Endothelial cell of umbilical vein (primary cell): ENCODE measurements around the gene PPARD. TPM values are rescaled to one million over a fixed set of nuclear protein-coding genes. Genes with fewer than 3 reads are reported as not detected.

Experiments used
- BruUV-seq: library from RNA; stranded (reverse); fragments of 400-500 nt; replicated peaks from 2 replicates; lab custom pipeline; 2021; lab: Mats Ljungman, UMichigan
- CTCF ChIA-PET: fragments of 300-600, 350-600 bp; sonication (Branson Sonifier 250); formaldehyde crosslinking; loops from one replicate; lab custom pipeline; 2021; ENCODE audit warnings: antibody characterized with exemption, inconsistent platforms; lab: Charles Lee
- POLR2A ChIA-PET: fragments of 300-600, 350-600 bp; sonication (Branson Sonifier 250); formaldehyde crosslinking; loops from one replicate; lab custom pipeline; 2021; ENCODE audit warnings: antibody characterized with exemption, inconsistent platforms; lab: Charles Lee
- DNase-seq: peaks from one replicate; pipeline ENCODE4 v3.0.0-alpha.2; 2011; ENCODE audit warnings: low read depth, low spot score
- FAIRE-seq: peaks from 2 replicates; lab custom pipeline; 2011; peaks lifted over from hg19 to GRCh38; lab: Jason Lieb, UNC
- H2AFZ ChIP-seq: 2 replicates; pipeline ENCODE4 v1.6.0; 2012; ENCODE audit warnings: low read depth, low read length, control low read depth, inconsistent platforms
- H3K27ac ChIP-seq: 2 replicates; pipeline ENCODE4 v1.5.1; 2011; ENCODE audit warnings: low read depth, mild to moderate bottlenecking, control low read depth, low read length, moderate library complexity; ENCODE audit not compliant: insufficient read depth
- H3K27me3 ChIP-seq, 2 experiments: 2 replicates each; pipeline versions ENCODE4 v1.6.0 to v1.6.1; 2011; ENCODE audit warnings: low read length in 2 of 2, mixed read lengths in 1 of 2; ENCODE audit not compliant: control insufficient read depth in 2 of 2, insufficient read depth in 2 of 2
- H3K36me3 ChIP-seq, 2 experiments: 2 replicates in 1 of 2; 3 replicates in 1 of 2; pipeline ENCODE4 v1.5.1; 2011; ENCODE audit warnings: low read length in 2 of 2, mild to moderate bottlenecking in 1 of 2, moderate library complexity in 1 of 2; ENCODE audit not compliant: control insufficient read depth in 2 of 2, insufficient read depth in 2 of 2; ENCODE audit errors: extremely low read depth in 1 of 2
- H3K4me1 ChIP-seq: 3 replicates; pipeline ENCODE4 v1.5.1; 2011; ENCODE audit warnings: mild to moderate bottlenecking, low read length; ENCODE audit not compliant: control insufficient read depth, insufficient read depth; ENCODE audit errors: extremely low read depth
- H3K4me2 ChIP-seq: 2 replicates; pipeline ENCODE4 v1.6.1; 2011; ENCODE audit warnings: low read length, control low read depth, mixed read lengths; ENCODE audit not compliant: insufficient read depth
- H3K4me3 ChIP-seq, 3 experiments: fragments of 200-600 bp in 1 of 3; sonication (generic), shearing (Covaris generic) in 1 of 3; replicated peaks in 1 of 3; 2 replicates each; pipeline ENCODE4 v1.5.1; 2011 to 2016; ENCODE audit warnings: control low read depth in 3 of 3, low read length in 3 of 3, mild to moderate bottlenecking in 2 of 3, inconsistent platforms in 1 of 3, low read depth in 1 of 3, moderate library complexity in 1 of 3; ENCODE audit not compliant: insufficient read depth in 1 of 3
- H3K79me2 ChIP-seq: 2 replicates; pipeline ENCODE4 v1.6.0; 2012; ENCODE audit warnings: low read length, inconsistent platforms; ENCODE audit not compliant: control insufficient read depth, insufficient read depth
- H3K9ac ChIP-seq: replicated peaks from 2 replicates; pipeline ENCODE3; 2011; ENCODE audit warnings: low read length, control low read depth; ENCODE audit not compliant: insufficient read depth; ENCODE audit errors: extremely low read depth
- H3K9me1 ChIP-seq: replicated peaks from 3 replicates; pipeline ENCODE4 v1.6.0; 2011; ENCODE audit warnings: mild to moderate bottlenecking, low read length; ENCODE audit not compliant: control insufficient read depth, insufficient read depth; ENCODE audit errors: extremely low read depth
- H3K9me3 ChIP-seq: replicated peaks from 2 replicates; pipeline ENCODE4 v1.5.1; 2012; ENCODE audit warnings: low read length, inconsistent platforms; ENCODE audit not compliant: control insufficient read depth, insufficient read depth
- H4K20me1 ChIP-seq: replicated peaks from 2 replicates; pipeline ENCODE3; 2011; ENCODE audit warnings: mild to moderate bottlenecking, low read length; ENCODE audit not compliant: control insufficient read depth, insufficient read depth; ENCODE audit errors: extremely low read depth
- EZH2 ChIP-seq: IDR thresholded peaks from 2 replicates; pipeline ENCODE4 v1.6.1; 2012; ENCODE audit warnings: borderline replicate concordance, low read depth, mild to moderate bottlenecking, moderate library complexity, low read length, inconsistent platforms; ENCODE audit not compliant: severe bottlenecking
- FOS ChIP-seq: IDR thresholded peaks from 2 replicates; pipeline ENCODE4 v1.6.1; 2011; ENCODE audit warnings: mild to moderate bottlenecking, low read length, moderate library complexity, borderline replicate concordance; ENCODE audit not compliant: insufficient read depth
- GATA2 ChIP-seq: IDR thresholded peaks from 2 replicates; pipeline ENCODE4 v1.7.0; 2011; ENCODE audit warnings: low read depth, mild to moderate bottlenecking, moderate library complexity, mixed read lengths, low read length; ENCODE audit not compliant: insufficient read length, insufficient read depth
- JUN ChIP-seq: IDR thresholded peaks from 2 replicates; pipeline ENCODE4 v1.6.1; 2011; ENCODE audit warnings: borderline replicate concordance, low read depth; ENCODE audit not compliant: insufficient read length, insufficient read depth
- MYC ChIP-seq: IDR thresholded peaks from one replicate; pipeline ENCODE4 v1.6.1; 2011; ENCODE audit warnings: mild to moderate bottlenecking, low read depth, low read length
- POLR2A ChIP-seq: IDR thresholded peaks from 2 replicates; pipeline ENCODE4 v1.6.1; 2012; ENCODE audit warnings: low read depth, mild to moderate bottlenecking, control low read depth, low read length
- POLR2AphosphoS5 ChIP-seq: IDR thresholded peaks from 2 replicates; pipeline ENCODE4 v1.6.1; 2012; ENCODE audit warnings: low read depth, mild to moderate bottlenecking, control low read depth, low read length, moderate library complexity; ENCODE audit not compliant: insufficient read depth
- dilution Hi-C: fragments of 300-500 bp; cut with MboI; formaldehyde crosslinking; loops from one replicate; pipeline ENCODE4 v1.15.0; 2019; ENCODE audit warnings: low sequenced_read_pairs; ENCODE audit not compliant: extremely low pct_ligation_motif_present
- intact Hi-C: fragments of 100-400 bp; cut with micrococcal nuclease; formaldehyde crosslinking; loops from one replicate; pipeline ENCODE4 v1.10.0; 2022
- polyA plus RNA-seq, 4 experiments: library from polyadenylated mRNA; depleted of rRNA in 3 of 4; stranded (reverse) in 3 of 4; unstranded in 1 of 4; fragments of >200 nt; gene quantifications; 2 replicates each; pipeline versions ENCODE4 v1.2.1 to v1.2.3, GENCODE V29; 2011 to 2012; ENCODE audit warnings: missing spikeins in 1 of 4
- total RNA-seq: library from RNA; stranded (reverse); gene quantifications from 2 replicates; pipeline ENCODE4 v1.2.3, GENCODE V29; 2021
- TF ChIP-seq, protein P1 (sequence below), 2 donors: IDR thresholded peaks; 1 replicate in 1 of 2; 2 replicates in 1 of 2; pipeline ENCODE4 v1.5.1; 2011; ENCODE audit warnings: low read length in 2 of 2, mild to moderate bottlenecking in 2 of 2, moderate library complexity in 2 of 2, control low read depth in 1 of 2, inconsistent platforms in 1 of 2, low read depth in 1 of 2; ENCODE audit not compliant: insufficient read depth in 1 of 2; ENCODE audit errors: extremely low read depth in 1 of 2
- TF ChIP-seq, protein P2 (sequence below): IDR thresholded peaks from 2 replicates; pipeline ENCODE4 v1.6.1; 2011; ENCODE audit not compliant: insufficient read depth, insufficient read length

PPARD gene
- total and polyA plus RNA-seq, 2 donors (not counting 3 experiments of a cell fraction or from before 2014, with no cell fraction given) = 23.4 to 29.2 TPM

DNA sequence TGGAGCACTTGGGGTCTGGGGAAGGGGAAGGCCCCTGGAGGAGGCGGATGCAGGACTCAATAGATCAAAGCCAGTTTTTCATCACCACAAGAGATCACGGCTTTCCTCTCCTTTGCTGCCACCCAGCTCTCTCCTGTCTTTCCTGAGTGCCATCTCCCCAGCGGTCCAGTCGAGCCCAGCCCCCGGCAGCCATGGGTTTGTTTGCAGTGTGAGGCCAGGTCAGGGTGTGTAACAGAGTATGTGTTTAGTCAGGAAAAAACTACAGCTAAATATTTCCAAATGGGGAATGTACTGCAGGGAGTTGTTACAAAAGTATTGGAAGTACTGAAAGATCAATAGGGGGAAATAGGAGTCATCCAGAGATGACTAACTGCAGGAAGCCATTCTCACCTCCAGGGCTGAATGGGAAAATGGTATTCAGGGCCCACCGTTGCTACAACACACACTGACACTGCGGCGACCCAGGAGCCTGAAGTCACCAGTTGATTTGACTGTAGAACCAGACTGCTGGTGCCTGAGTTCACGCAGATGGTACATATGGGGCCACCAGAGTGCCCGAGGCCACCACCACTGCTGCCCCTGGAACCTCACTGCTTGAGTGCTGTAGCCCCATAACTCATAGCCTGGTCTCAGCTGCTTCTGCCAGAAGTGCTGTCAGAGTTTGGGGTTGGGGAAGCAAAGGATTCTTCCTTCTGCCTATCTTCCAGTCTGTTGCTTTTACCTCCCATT is 86.2 kb downstream of the PPARD start:
- Histone ChIP-seq H3K9ac (peak overlapping the region; percentile 61), H3K27me3 (no peaks in the 10 kb centered on the region), H3K27ac (peak overlapping the region; percentile 98), H3K36me3 (peaks cover 0 to 7% of the 10 kb centered on the region in 2 experiments), H3K79me2 (no peaks in the 10 kb centered on the region), H3K4me1 (peaks cover 48% of the 10 kb centered on the region), H4K20me1 (no peaks in the 10 kb centered on the region), H2AFZ (no peak overlapping the region), H3K9me1 (no peaks in the 10 kb centered on the region), H3K4me2 (peak overlapping the region; percentile 80), H3K9me3 (peaks cover 2% of the 10 kb centered on the region), H3K4me3 (no peak overlapping the region)
- dilution Hi-C loops (no loop called here), intact Hi-C loops (loop anchor here (1.0 to 5.0 kb wide), 2 partner anchors 86 to 239 kb away; partner anchors contain the start of gene PPARD)
- FAIRE-seq (peak; percentile 71), DNase-seq (peak; percentile 46)
- TF ChIP-seq FOS (peak; percentile 54), POLR2AphosphoS5 (peak; percentile 16), MYC (no peak), JUN (peak; percentile 71)
- no TSS peak for BruUV-seq
- CTCF ChIA-PET = interaction anchor here (1.1 to 12.7 kb wide), 6 partner anchors 8 to 84 kb away, joined by 4 to 228 read pairs (median 8); partner anchors contain the start of gene RPL10A
- POLR2A ChIA-PET = no interaction called here

DNA sequence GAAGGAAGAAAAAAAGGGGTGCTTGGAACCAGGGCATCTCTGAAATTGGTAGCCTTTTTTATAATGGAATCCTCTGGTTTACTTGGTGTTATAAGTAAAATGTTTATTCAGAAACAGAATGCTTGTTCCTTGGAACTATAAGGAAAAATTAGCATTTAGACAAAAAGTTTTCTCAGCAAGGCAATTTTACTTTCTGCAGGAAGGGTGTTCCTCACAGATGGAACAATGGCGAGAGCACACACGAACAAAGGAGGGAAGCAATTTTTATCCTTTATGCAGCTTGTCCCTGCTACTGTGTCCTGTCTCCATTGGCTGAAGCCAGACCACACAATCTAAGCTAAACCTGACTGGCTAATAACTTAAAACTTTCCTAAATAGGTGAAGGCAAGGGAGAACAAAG is 87.1 kb downstream of the PPARD start:
- H3K9me3 ChIP-seq = peaks cover 2% of the 10 kb centered on the region
- no peaks in the 10 kb centered on the region for H3K9me1 ChIP-seq
- peaks cover 46% of the 10 kb centered on the region for H3K4me1 ChIP-seq
- no peaks in the 10 kb centered on the region for H3K79me2 ChIP-seq
- H3K27me3 ChIP-seq = no peaks in the 10 kb centered on the region
- dilution Hi-C loops = no loop called here
- POLR2A ChIA-PET = no interaction called here
- no peak overlapping the region for H3K27ac ChIP-seq
- peaks cover 0 to 2% of the 10 kb centered on the region in 2 experiments for H3K36me3 ChIP-seq
- TF ChIP-seq FOS (no peak), POLR2AphosphoS5 (no peak), POLR2A (no peak), GATA2 (no peak), EZH2 (no peak), JUN (no peak), MYC (no peak)
- TF ChIP-seq, protein P1, sequence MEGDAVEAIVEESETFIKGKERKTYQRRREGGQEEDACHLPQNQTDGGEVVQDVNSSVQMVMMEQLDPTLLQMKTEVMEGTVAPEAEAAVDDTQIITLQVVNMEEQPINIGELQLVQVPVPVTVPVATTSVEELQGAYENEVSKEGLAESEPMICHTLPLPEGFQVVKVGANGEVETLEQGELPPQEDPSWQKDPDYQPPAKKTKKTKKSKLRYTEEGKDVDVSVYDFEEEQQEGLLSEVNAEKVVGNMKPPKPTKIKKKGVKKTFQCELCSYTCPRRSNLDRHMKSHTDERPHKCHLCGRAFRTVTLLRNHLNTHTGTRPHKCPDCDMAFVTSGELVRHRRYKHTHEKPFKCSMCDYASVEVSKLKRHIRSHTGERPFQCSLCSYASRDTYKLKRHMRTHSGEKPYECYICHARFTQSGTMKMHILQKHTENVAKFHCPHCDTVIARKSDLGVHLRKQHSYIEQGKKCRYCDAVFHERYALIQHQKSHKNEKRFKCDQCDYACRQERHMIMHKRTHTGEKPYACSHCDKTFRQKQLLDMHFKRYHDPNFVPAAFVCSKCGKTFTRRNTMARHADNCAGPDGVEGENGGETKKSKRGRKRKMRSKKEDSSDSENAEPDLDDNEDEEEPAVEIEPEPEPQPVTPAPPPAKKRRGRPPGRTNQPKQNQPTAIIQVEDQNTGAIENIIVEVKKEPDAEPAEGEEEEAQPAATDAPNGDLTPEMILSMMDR (IDR thresholded peaks at IDR 0.05; ENCODE audit: extremely low read depth in 1 of 2, insufficient read depth in 1 of 2, low read depth in 1 of 2, low read length in 2 of 2) = no peak
- TF ChIP-seq, protein P2, sequence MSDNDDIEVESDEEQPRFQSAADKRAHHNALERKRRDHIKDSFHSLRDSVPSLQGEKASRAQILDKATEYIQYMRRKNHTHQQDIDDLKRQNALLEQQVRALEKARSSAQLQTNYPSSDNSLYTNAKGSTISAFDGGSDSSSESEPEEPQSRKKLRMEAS = no peak
- no peak overlapping the region for H3K9ac ChIP-seq
- BruUV-seq = no TSS peak
- DNase-seq = no peak
- H2AFZ ChIP-seq = no peak overlapping the region
- intact Hi-C loops = loop anchor here (5.0 kb wide), 1 partner anchor 238 kb away; no protein-coding TSS in a partner anchor
- H4K20me1 ChIP-seq = no peaks in the 10 kb centered on the region
- FAIRE-seq = no peak
- no peak overlapping the region for H3K4me3 ChIP-seq
- no peak overlapping the region for H3K4me2 ChIP-seq
- CTCF ChIA-PET = no interaction called here
